D721Med (cell line): ENCODE results near the gene MRPL57.

Experiments used
- DNase-seq: peaks from one replicate; pipeline ENCODE4 v3.0.0; 2011; ENCODE audit warnings: low spot score; ENCODE audit not compliant: insufficient read length
- FAIRE-seq: peaks from 2 replicates; lab custom pipeline; 2011; peaks lifted over from hg19 to GRCh38; lab: Jason Lieb, UNC
- CTCF ChIP-seq: IDR thresholded peaks from 2 replicates; pipeline ENCODE4 v1.5.1; 2012; ENCODE audit warnings: mild to moderate bottlenecking, control low read depth; ENCODE audit not compliant: insufficient read depth; ENCODE audit errors: missing control alignments

The MRPL57 gene

GRCh38 chr13:21221268-21221667 is 44.8 kb downstream of the MRPL57 start:
- no peak for TF ChIP-seq CTCF
- DNase-seq (no peak), FAIRE-seq (no peak)

- DNase-seq: no peak
- FAIRE-seq: no peak
- TF ChIP-seq CTCF: no peak
Observed at GRCh38 chr13:21225082-21225481, 48.6 kb downstream of the MRPL57 start.

GRCh38 chr13:21225841-21226581 is 49.6 kb downstream of the MRPL57 start:
- FAIRE-seq: no peak
- TF ChIP-seq CTCF: no peak
- DNase-seq: no peak

GRCh38 chr13:21227917-21228316 is 51.5 kb downstream of the MRPL57 start:
- TF ChIP-seq CTCF: no peak
- DNase-seq (no peak), FAIRE-seq (no peak)
